Neuronal stem cell (in vitro differentiated cells): Measurements from ENCODE around the gene SEMA3B.
"Not testable (repeated sequence)": the region's sequence is repeated elsewhere in the genome, so short reads cannot be mapped to it uniquely, and the experiment has no call there.

Experiments
- DNase-seq: peaks from one replicate; pipeline ENCODE4 v3.0.0-alpha.2; 2013; ENCODE audit warnings: low spot score
- H2AFZ ChIP-seq: one replicate; pipeline ENCODE4 v1.6.1; 2013; ENCODE audit warnings: mild to moderate bottlenecking, low read length, inconsistent platforms
- H2AK5ac ChIP-seq: 2 replicates; pipeline ENCODE4 v1.6.1; 2013; ENCODE audit warnings: low read depth, mild to moderate bottlenecking, inconsistent platforms, low read length, moderate library complexity, mixed read lengths
- H2BK120ac ChIP-seq: 2 replicates; pipeline ENCODE4 v1.6.1; 2013; ENCODE audit warnings: low read depth, mild to moderate bottlenecking, inconsistent platforms, low read length, moderate library complexity, mixed read lengths
- H2BK12ac ChIP-seq: one replicate; pipeline ENCODE4 v1.6.1; 2013; ENCODE audit warnings: low read length, inconsistent platforms
- H2BK15ac ChIP-seq: 2 replicates; pipeline ENCODE4 v1.6.1; 2013; ENCODE audit warnings: mild to moderate bottlenecking, low read length, inconsistent platforms, mixed read lengths
- H2BK5ac ChIP-seq: one replicate; pipeline ENCODE4 v1.6.1; 2013; ENCODE audit warnings: inconsistent platforms, mild to moderate bottlenecking, low read length, moderate library complexity
- H3K14ac ChIP-seq: one replicate; pipeline ENCODE4 v1.6.1; 2013; ENCODE audit warnings: low read length, inconsistent platforms
- H3K18ac ChIP-seq: 2 replicates; pipeline ENCODE4 v1.6.1; 2013; ENCODE audit warnings: low read length, inconsistent platforms
- H3K23ac ChIP-seq: 2 replicates; pipeline ENCODE4 v1.6.1; 2013; ENCODE audit warnings: low read depth, mild to moderate bottlenecking, mixed read lengths, low read length, inconsistent platforms; ENCODE audit not compliant: poor library complexity
- H3K27ac ChIP-seq: replicated peaks from 3 replicates; pipeline ENCODE4 v1.5.1; 2013; ENCODE audit warnings: low read length, inconsistent platforms
- H3K27me3 ChIP-seq, 3 experiments: 2 replicates each; pipeline ENCODE4 v1.6.1; 2013; ENCODE audit warnings: low read length in 3 of 3, mild to moderate bottlenecking in 2 of 3, inconsistent platforms in 1 of 3, low read depth in 1 of 3, mixed read lengths in 1 of 3, moderate library complexity in 1 of 3; ENCODE audit not compliant: control insufficient read depth in 3 of 3, insufficient read depth in 3 of 3
- H3K36me3 ChIP-seq, 2 donors: replicated peaks in 1 of 2; 2 replicates each; pipeline ENCODE4 v1.6.1; 2013; ENCODE audit warnings: low read length in 2 of 2; ENCODE audit not compliant: control insufficient read depth in 2 of 2, insufficient read depth in 2 of 2
- H3K4ac ChIP-seq: 2 replicates; pipeline ENCODE4 v1.6.1; 2013; ENCODE audit warnings: inconsistent platforms, mild to moderate bottlenecking, low read length, moderate library complexity
- H3K4me1 ChIP-seq, 2 donors: 1 replicate in 1 of 2; 2 replicates in 1 of 2; pipeline ENCODE4 v1.6.1; 2013; ENCODE audit warnings: low read length in 2 of 2, low read depth in 1 of 2; ENCODE audit not compliant: control insufficient read depth in 2 of 2, insufficient read depth in 1 of 2
- H3K4me2 ChIP-seq: one replicate; pipeline ENCODE4 v1.6.1; 2013; ENCODE audit warnings: mild to moderate bottlenecking, low read length, inconsistent platforms; ENCODE audit not compliant: insufficient read depth, poor library complexity, severe bottlenecking
- H3K4me3 ChIP-seq, 2 donors: 2 replicates each; pipeline ENCODE4 v1.5.1; 2013; ENCODE audit warnings: low read length in 2 of 2, mild to moderate bottlenecking in 2 of 2, inconsistent platforms in 1 of 2, moderate library complexity in 1 of 2
- H3K79me1 ChIP-seq: one replicate; pipeline ENCODE4 v1.6.1; 2013; ENCODE audit warnings: low read depth, mild to moderate bottlenecking, inconsistent platforms, low read length, moderate library complexity
- H3K9ac ChIP-seq: one replicate; pipeline ENCODE4 v1.6.1; 2013; ENCODE audit warnings: mild to moderate bottlenecking, low read depth, low read length, inconsistent platforms; ENCODE audit not compliant: poor library complexity
- H3K9me3 ChIP-seq, 2 donors: replicated peaks in 1 of 2; 2 replicates each; pipeline versions ENCODE3 to v1.6.1; 2013; ENCODE audit warnings: low read length in 2 of 2, mild to moderate bottlenecking in 2 of 2, inconsistent platforms in 1 of 2, low read depth in 1 of 2, mixed read lengths in 1 of 2, moderate library complexity in 1 of 2; ENCODE audit not compliant: control insufficient read depth in 2 of 2, insufficient read depth in 1 of 2
- H4K8ac ChIP-seq: one replicate; pipeline ENCODE4 v1.6.1; 2013; ENCODE audit warnings: low read depth, mild to moderate bottlenecking, inconsistent platforms, low read length, moderate library complexity
- H4K91ac ChIP-seq: one replicate; pipeline ENCODE4 v1.6.1; 2013; ENCODE audit warnings: low read length, low read depth, mild to moderate bottlenecking, inconsistent platforms; ENCODE audit not compliant: poor library complexity
- WGBS, 2 donors: extraction: QIAGEN DNeasy Blood & Tissue Kit; methylation state at CpG; one replicate each; pipeline ENCODE4 v1.1.7; 2013; ENCODE audit warnings: missing lambda C conversion rate in 2 of 2, mixed read lengths in 1 of 2; ENCODE audit not compliant: insufficient read length in 2 of 2, insufficient replicate concordance in 1 of 2; ENCODE audit errors: extremely low coverage in 2 of 2; 5-methylcytosine and 5-hydroxymethylcytosine counted together

SEMA3B gene

DNA sequence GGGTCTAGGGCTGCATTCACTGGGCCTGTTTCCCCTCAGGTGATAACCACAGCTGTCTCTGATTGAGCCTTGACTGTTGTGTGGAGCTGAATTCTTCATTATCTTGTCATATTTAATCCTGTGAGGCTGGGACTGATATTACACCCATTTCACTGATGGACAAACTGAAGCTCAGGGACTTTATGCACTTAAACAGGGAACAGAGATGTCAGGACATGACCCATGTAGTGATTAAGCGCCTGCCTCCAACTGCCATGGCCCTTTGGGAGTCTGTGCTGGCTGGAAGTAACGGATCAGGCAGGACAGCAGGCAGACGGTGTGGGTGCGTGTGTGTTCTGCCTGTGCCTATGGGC lies 25.4 kb upstream of the SEMA3B start:
- Histone ChIP-seq H2AFZ (no peak overlapping the region), H2BK120ac (no peak overlapping the region), H2BK5ac (no peak overlapping the region), H3K27me3 (no peaks in the 10 kb centered on the region), H2BK12ac (no peak overlapping the region), H3K9me3 (no peaks in the 10 kb centered on the region), H4K91ac (no peak overlapping the region), H4K8ac (no peak overlapping the region), H3K4me3 (no peak overlapping the region), H2AK5ac (peak overlapping the region; percentile 100), H3K9ac (no peak overlapping the region), H3K79me1 (peaks cover 22% of the 10 kb centered on the region), H3K4me2 (no peak overlapping the region), H3K27ac (peak overlapping the region; percentile 22), H2BK15ac (no peak overlapping the region), H3K23ac (no peak overlapping the region), H3K4me1 (peaks cover 62 to 69% of the 10 kb centered on the region in 2 donors), H3K4ac (no peak overlapping the region), H3K18ac (peak overlapping the region; percentile 92), H3K14ac (no peak overlapping the region), H3K36me3 (peaks cover 13 to 64% of the 10 kb centered on the region in 2 donors)
- no CpG with 5 or more reads among the region's 4 CpGs for WGBS, 2 donors
- no peak for DNase-seq

DNA sequence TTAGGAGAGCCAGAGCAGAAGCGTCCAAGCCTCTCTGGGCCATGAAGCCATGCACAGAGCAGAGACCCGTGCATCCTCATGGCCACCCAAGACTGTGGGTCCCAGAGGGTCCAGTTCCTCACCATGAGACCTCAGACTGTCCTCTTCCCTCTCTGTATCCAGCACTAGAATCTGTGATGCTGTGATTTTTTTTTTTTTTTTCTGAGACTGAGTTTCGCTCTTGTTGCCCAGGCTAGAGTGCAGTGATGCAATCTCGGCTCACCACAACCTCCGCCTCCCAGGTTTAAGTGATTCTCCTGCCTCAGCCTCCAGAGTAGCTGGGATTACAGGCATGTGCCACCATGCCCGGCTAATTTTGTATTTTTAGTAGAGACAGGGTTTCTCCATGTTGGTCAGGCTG lies 24.1 kb upstream of the SEMA3B start:
- not testable (repeated sequence) for H3K4ac ChIP-seq, H4K91ac ChIP-seq, H3K4me3 ChIP-seq, H3K27me3 ChIP-seq, H3K23ac ChIP-seq, H3K14ac ChIP-seq, H3K9me3 ChIP-seq, H2AFZ ChIP-seq, H3K9ac ChIP-seq, DNase-seq, H2BK12ac ChIP-seq, H2BK15ac ChIP-seq, H4K8ac ChIP-seq, H2BK5ac ChIP-seq, H3K4me2 ChIP-seq
- peak overlapping the region; percentile 86 for H2AK5ac ChIP-seq
- peak overlapping the region; percentile 59 for H3K27ac ChIP-seq
- peaks cover 21 to 53% of the 10 kb centered on the region in 2 donors for H3K36me3 ChIP-seq
- peak overlapping the region; percentile 69 for H3K18ac ChIP-seq
- WGBS, 2 donors = no CpG with 5 or more reads among the region's 6 CpGs
- H3K4me1 ChIP-seq = peaks cover 51 to 56% of the 10 kb centered on the region in 2 donors
- H3K79me1 ChIP-seq = peaks cover 29% of the 10 kb centered on the region
- peak overlapping the region; percentile 39 for H2BK120ac ChIP-seq

DNA sequence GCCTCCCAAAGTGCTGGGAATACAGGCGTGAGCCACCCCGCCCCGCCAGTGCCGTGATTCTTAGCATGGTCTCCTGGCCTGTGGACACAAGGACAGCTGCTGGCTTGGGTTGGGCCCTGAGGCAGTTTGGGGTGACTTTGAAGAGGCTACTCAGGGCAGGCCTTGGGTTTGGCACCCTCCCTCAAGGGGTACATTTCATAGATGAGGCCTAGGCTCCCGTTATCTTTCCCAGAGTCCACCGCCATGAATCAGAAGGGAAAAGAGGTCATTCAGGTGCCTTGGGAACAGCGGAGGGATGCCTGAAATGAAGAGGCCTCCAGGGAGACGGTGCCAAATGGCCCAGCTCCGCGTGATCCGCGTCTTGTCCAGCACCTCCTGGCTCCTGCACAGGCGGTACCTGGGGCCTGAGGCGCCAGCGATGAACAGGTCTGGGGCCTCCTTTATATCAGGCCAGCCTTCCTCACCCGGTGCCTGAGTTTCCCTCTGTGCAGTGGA lies 23.6 kb upstream of the SEMA3B start:
- Histone ChIP-seq H3K27me3 (no peaks in the 10 kb centered on the region), H3K4ac (no peak overlapping the region), H3K4me1 (peaks cover 47 to 53% of the 10 kb centered on the region in 2 donors), H3K14ac (no peak overlapping the region), H2BK12ac (peak overlapping the region; percentile 35), H2BK15ac (peak overlapping the region; percentile 91), H2BK5ac (peak overlapping the region; percentile 97), H3K9ac (peak overlapping the region; percentile 64), H3K9me3 (no peaks in the 10 kb centered on the region), H2BK120ac (peak overlapping the region; percentile 39), H3K79me1 (peaks cover 34% of the 10 kb centered on the region), H3K27ac (peak overlapping the region; percentile 93), H4K8ac (no peak overlapping the region), H3K23ac (peak overlapping the region; percentile 28), H3K18ac (peak overlapping the region; percentile 86), H4K91ac (peak overlapping the region; percentile 56), H2AK5ac (peak overlapping the region; percentile 31), H3K36me3 (peaks cover 26 to 54% of the 10 kb centered on the region in 2 donors), H2AFZ (no peak overlapping the region), H3K4me3 (no peak overlapping the region), H3K4me2 (peak overlapping the region; percentile 40)
- no peak for DNase-seq
- WGBS, 2 donors = no CpG with 5 or more reads among the region's 16 CpGs

DNA sequence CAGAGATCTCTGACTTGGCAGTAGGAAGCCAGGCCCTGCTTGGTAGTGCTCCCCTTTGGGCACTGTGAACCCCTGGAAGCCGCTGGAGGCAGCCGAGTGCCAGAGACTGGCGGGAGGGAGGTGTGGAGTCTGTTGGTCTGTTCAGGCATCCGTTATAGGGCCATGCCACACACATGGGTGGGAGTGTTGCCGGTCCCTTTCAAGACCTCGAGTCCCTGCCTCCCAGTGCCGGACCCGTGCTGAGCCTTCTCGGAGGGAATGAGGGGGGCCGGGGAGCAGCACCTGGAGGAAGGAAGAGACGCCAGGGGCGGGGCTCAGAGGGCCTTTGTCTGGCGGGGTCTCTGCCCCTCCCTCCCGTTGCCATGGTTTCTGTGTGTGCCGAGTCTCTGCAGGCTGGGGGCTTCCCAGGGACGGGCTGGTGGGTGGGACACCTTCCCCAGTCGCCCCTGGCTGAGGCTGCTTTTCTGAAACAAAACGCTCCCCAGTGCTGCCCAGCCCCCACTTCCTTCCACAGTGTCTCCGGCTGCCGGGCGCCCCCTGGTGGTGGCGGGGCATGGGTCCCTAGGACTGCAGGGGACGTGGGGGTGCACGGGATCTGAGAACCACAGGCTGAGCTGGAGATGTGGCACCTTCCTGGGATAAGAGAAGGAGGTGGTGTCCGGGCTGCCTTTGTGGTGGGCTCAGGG lies 23.0 kb upstream of the SEMA3B start:
- Histone ChIP-seq H3K4me2 (peak overlapping the region; percentile 55), H3K27ac (peak overlapping the region; percentile 93), H3K18ac (peak overlapping the region; percentile 96), H2BK120ac (peak overlapping the region; percentile 39), H4K91ac (peak overlapping the region; percentile 56), H2AK5ac (peak overlapping the region; percentile 97), H3K79me1 (peaks cover 36% of the 10 kb centered on the region), H3K9me3 (no peaks in the 10 kb centered on the region), H4K8ac (peak overlapping the region; percentile 19), H3K4ac (peak overlapping the region; percentile 8), H3K4me3 (peak overlapping the region; percentile 19 to 36), H2BK12ac (peak overlapping the region; percentile 91), H2BK5ac (peak overlapping the region; percentile 97), H2BK15ac (peak overlapping the region; percentile 91), H3K23ac (peak overlapping the region; percentile 28), H3K9ac (peak overlapping the region; percentile 90), H3K14ac (peak overlapping the region; percentile 56), H3K36me3 (peaks cover 26 to 57% of the 10 kb centered on the region in 2 donors), H2AFZ (peak overlapping the region; percentile 41), H3K4me1 (peaks cover 44 to 50% of the 10 kb centered on the region in 2 donors), H3K27me3 (no peaks in the 10 kb centered on the region)
- no CpG with 5 or more reads among the region's 25 CpGs for WGBS, 2 donors
- peak; percentile 97 for DNase-seq
